ENCODE data around the gene ZNF467.

- TF ChIP-seq, protein P1, sequence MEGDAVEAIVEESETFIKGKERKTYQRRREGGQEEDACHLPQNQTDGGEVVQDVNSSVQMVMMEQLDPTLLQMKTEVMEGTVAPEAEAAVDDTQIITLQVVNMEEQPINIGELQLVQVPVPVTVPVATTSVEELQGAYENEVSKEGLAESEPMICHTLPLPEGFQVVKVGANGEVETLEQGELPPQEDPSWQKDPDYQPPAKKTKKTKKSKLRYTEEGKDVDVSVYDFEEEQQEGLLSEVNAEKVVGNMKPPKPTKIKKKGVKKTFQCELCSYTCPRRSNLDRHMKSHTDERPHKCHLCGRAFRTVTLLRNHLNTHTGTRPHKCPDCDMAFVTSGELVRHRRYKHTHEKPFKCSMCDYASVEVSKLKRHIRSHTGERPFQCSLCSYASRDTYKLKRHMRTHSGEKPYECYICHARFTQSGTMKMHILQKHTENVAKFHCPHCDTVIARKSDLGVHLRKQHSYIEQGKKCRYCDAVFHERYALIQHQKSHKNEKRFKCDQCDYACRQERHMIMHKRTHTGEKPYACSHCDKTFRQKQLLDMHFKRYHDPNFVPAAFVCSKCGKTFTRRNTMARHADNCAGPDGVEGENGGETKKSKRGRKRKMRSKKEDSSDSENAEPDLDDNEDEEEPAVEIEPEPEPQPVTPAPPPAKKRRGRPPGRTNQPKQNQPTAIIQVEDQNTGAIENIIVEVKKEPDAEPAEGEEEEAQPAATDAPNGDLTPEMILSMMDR (IDR thresholded peaks at IDR 0.05): no peak
- TF ChIP-seq POLR2A (IDR thresholded peaks at IDR 0.05): no peak
Measured at GRCh38 chr7:149819141-149819960, 46.0 kb upstream of the ZNF467 start.

Data from esophagus squamous epithelium (tissue), 4 donors.